Measurements from ENCODE around the gene NMNAT2.
"Not testable (repeated sequence)": the region's sequence is repeated elsewhere in the genome, so short reads cannot be mapped to it uniquely, and the experiment has no call there.

NMNAT2 gene

GRCh38 chr1:183416850-183417771 lies 1.1 kb downstream of the NMNAT2 start:
- peak; percentile 45 for DNase-seq

GRCh38 chr1:183414365-183414764 lies 3.8 kb downstream of the NMNAT2 start:
- DNase-seq, result no peak

- DNase-seq, result no peak
These were observed 7.1 kb downstream of the NMNAT2 start for GRCh38 chr1:183411091-183411490.

GRCh38 chr1:183407961-183408360 lies 10.2 kb downstream of the NMNAT2 start:
- no peak for DNase-seq

GRCh38 chr1:183407474-183407873 lies 10.7 kb downstream of the NMNAT2 start:
- no peak for DNase-seq

GRCh38 chr1:183404476-183404875 lies 13.7 kb downstream of the NMNAT2 start:
- DNase-seq, result no peak

- no peak for DNase-seq
These were observed 14.7 kb downstream of the NMNAT2 start for GRCh38 chr1:183403498-183403897.

GRCh38 chr1:183401565-183401964 lies 16.6 kb downstream of the NMNAT2 start:
- not testable (repeated sequence) for DNase-seq

GRCh38 chr1:183394435-183394834 lies 23.7 kb downstream of the NMNAT2 start:
- no peak for DNase-seq

GRCh38 chr1:183391863-183392262 lies 26.3 kb downstream of the NMNAT2 start:
- DNase-seq, result no peak

GRCh38 chr1:183390561-183390960 lies 27.6 kb downstream of the NMNAT2 start:
- no peak for DNase-seq

GRCh38 chr1:183388735-183389134 lies 29.4 kb downstream of the NMNAT2 start:
- no peak for DNase-seq

GRCh38 chr1:183385340-183386144 lies 32.6 kb downstream of the NMNAT2 start:
- no peak for DNase-seq

- DNase-seq, result no peak
These were observed 38.2 kb downstream of the NMNAT2 start for GRCh38 chr1:183379951-183380350.

GRCh38 chr1:183375381-183375780 lies 42.8 kb downstream of the NMNAT2 start:
- no peak for DNase-seq

GRCh38 chr1:183374825-183375224 lies 43.4 kb downstream of the NMNAT2 start:
- DNase-seq, result no peak

GRCh38 chr1:183372586-183373230 lies 45.5 kb downstream of the NMNAT2 start:
- DNase-seq, result no peak

- DNase-seq, result no peak
These were observed 47.7 kb downstream of the NMNAT2 start for GRCh38 chr1:183370399-183371058.

- no peak for DNase-seq
These were observed 49.7 kb downstream of the NMNAT2 start for GRCh38 chr1:183368213-183369108.

GRCh38 chr1:183366116-183366515 lies 52.1 kb downstream of the NMNAT2 start:
- no peak for DNase-seq

GRCh38 chr1:183365676-183366075 lies 52.5 kb downstream of the NMNAT2 start:
- DNase-seq, result no peak

GRCh38 chr1:183365093-183365492 lies 53.1 kb downstream of the NMNAT2 start:
- DNase-seq, result no peak
